Tibial artery (tissue), 4 donors: ENCODE results near the gene FXYD5.

Source experiments
- DNase-seq, 2 donors: peaks; one replicate each; pipeline ENCODE4 v3.0.0-alpha.2; 2019
- H3K27ac ChIP-seq, 2 donors: fragments of 200-600 bp; sonication (generic) in 1 of 2; 1 replicate in 1 of 2; 2 replicates in 1 of 2; pipeline ENCODE4 v1.5.1; 2018 to 2019; ENCODE audit warnings: mild to moderate bottlenecking in 1 of 2
- H3K27me3 ChIP-seq, 2 donors: fragments of 200-600 bp; sonication (generic) in 1 of 2; one replicate each; pipeline versions ENCODE4 v1.5.1 to v1.6.0; 2016 to 2019
- H3K36me3 ChIP-seq, 3 donors: fragments of 200-600 bp; sonication (generic) in 2 of 3; one replicate each; pipeline ENCODE4 v1.5.1; 2016 to 2019; ENCODE audit warnings: mild to moderate bottlenecking in 2 of 3
- H3K4me1 ChIP-seq, 4 donors: fragments of 200-600 bp; sonication (generic) in 2 of 4; 1 replicate in 3 of 4; 2 replicates in 1 of 4; pipeline ENCODE4 v1.5.1; 2016 to 2019
- H3K4me3 ChIP-seq, 2 donors: fragments of 200-600 bp; sonication (generic) in 1 of 2; 1 replicate in 1 of 2; 2 replicates in 1 of 2; pipeline ENCODE4 v1.5.1; 2018 to 2019; ENCODE audit warnings: mild to moderate bottlenecking in 2 of 2
- H3K9me3 ChIP-seq, 3 donors: fragments of 200-600 bp; sonication (generic) in 1 of 3; one replicate each; pipeline ENCODE4 v1.5.1; 2016 to 2019
- CTCF ChIP-seq, 2 experiments: fragments of 200-600 bp in 1 of 2; fragments of 450-650 bp in 1 of 2; IDR thresholded peaks; one replicate each; pipeline ENCODE4 v1.5.1; 2017 to 2019; ENCODE audit warnings: antibody characterized with exemption in 2 of 2, mild to moderate bottlenecking in 1 of 2, moderate library complexity in 1 of 2
- intact Hi-C: fragments of 100-400 bp; cut with DNase I; formaldehyde crosslinking; loops from one replicate; pipeline ENCODE4 v1.15.0; 2023; ENCODE audit warnings: low total_unique reads

The FXYD5 gene

GRCh38 chr19:35212241-35212640, 57.7 kb downstream of the FXYD5 start:
- intact Hi-C loops: no loop called here
- no peak for DNase-seq
- Histone ChIP-seq H3K36me3 (no peaks in the 10 kb centered on the region), H3K4me1 (peaks cover 0 to 17% (median 7%) of the 10 kb centered on the region in 4 donors), H3K27ac (peak overlapping the region; percentile 28 to 35), H3K9me3 (no peaks in the 10 kb centered on the region), H3K27me3 (peaks cover 0 to 13% of the 10 kb centered on the region in 2 donors), H3K4me3 (no peak overlapping the region)
- no peak for TF ChIP-seq CTCF (IDR thresholded peaks at IDR 0.05)

- H3K4me3 ChIP-seq: no peak overlapping the region
- TF ChIP-seq CTCF (IDR thresholded peaks at IDR 0.05): no peak
- DNase-seq: peak; percentile 76 to 82
- intact Hi-C loops: no loop called here
- no peaks in the 10 kb centered on the region for H3K36me3 ChIP-seq
- H3K27ac ChIP-seq: peak overlapping the region; percentile 36 to 37
- H3K4me1 ChIP-seq: peaks cover 0 to 17% (median 7%) of the 10 kb centered on the region in 4 donors
- peaks cover 0 to under 1% (median 0%) of the 10 kb centered on the region in 3 donors for H3K9me3 ChIP-seq
- peaks cover 0 to 13% of the 10 kb centered on the region in 2 donors for H3K27me3 ChIP-seq
Measured at GRCh38 chr19:35213663-35214632, 59.4 kb downstream of the FXYD5 start.

GRCh38 chr19:35214766-35215422, 60.4 kb downstream of the FXYD5 start:
- TF ChIP-seq CTCF (IDR thresholded peaks at IDR 0.05): no peak
- H3K36me3 ChIP-seq: no peaks in the 10 kb centered on the region
- no peak for DNase-seq
- H3K27ac ChIP-seq: no peak overlapping the region
- H3K9me3 ChIP-seq: peaks cover 0 to 3% (median 0%) of the 10 kb centered on the region in 3 donors
- intact Hi-C loops: no loop called here
- no peak overlapping the region for H3K4me3 ChIP-seq
- peaks cover 0 to 17% (median 7%) of the 10 kb centered on the region in 4 donors for H3K4me1 ChIP-seq
- peaks cover 0 to 7% of the 10 kb centered on the region in 2 donors for H3K27me3 ChIP-seq

GRCh38 chr19:35216016-35216832, 61.7 kb downstream of the FXYD5 start:
- no peaks in the 10 kb centered on the region for H3K36me3 ChIP-seq
- peaks cover 0 to 5% of the 10 kb centered on the region in 2 donors for H3K27me3 ChIP-seq
- H3K4me1 ChIP-seq: peaks cover 0 to 17% (median 7%) of the 10 kb centered on the region in 4 donors
- H3K27ac ChIP-seq: no peak overlapping the region
- intact Hi-C loops: no loop called here
- H3K9me3 ChIP-seq: peaks cover 0 to 3% (median 0%) of the 10 kb centered on the region in 3 donors
- DNase-seq: no peak
- TF ChIP-seq CTCF (IDR thresholded peaks at IDR 0.05): no peak
- H3K4me3 ChIP-seq: no peak overlapping the region
